K562 (cell line): ENCODE data around the gene P2RX1. TPM values are rescaled to one million over a fixed set of nuclear protein-coding genes. Genes with fewer than 3 reads are reported as not detected.

Experiments used
- BRCA1 ChIP-seq, 2 experiments: fragments of 450-650 bp in 1 of 2; sonication (generic) in 1 of 2; formaldehyde crosslinking in 1 of 2; IDR thresholded peaks; 2 replicates each; pipeline versions ENCODE4 v1.5.0 to v1.6.1; 2017 to 2020; ENCODE audit warnings: mild to moderate bottlenecking in 1 of 2, missing genetic modification reagents in 1 of 2
- BRD9 ChIP-seq: fragments of 450-650 bp; IDR thresholded peaks from 2 replicates; pipeline ENCODE4 v1.6.1; 2018; ENCODE audit warnings: low read depth; ENCODE audit not compliant: partially characterized antibody
- DNMT1 ChIP-seq: fragments of 450-650 bp; IDR thresholded peaks from 2 replicates; pipeline ENCODE4 v1.6.1; 2016; ENCODE audit warnings: antibody characterized with exemption, mild to moderate bottlenecking
- DPF2 ChIP-seq: fragments of 450-650 bp; IDR thresholded peaks from 2 replicates; pipeline ENCODE4 v1.6.1; 2016
- GABPA ChIP-seq: fragments of 200-800 bp; sonication (Bioruptor generic); conservative IDR thresholded peaks from 2 replicates; pipeline ENCODE4 v1.6.1; 2016; ENCODE audit warnings: low read depth, missing genetic modification characterization, missing compliant biosample characterization
- GATAD2A ChIP-seq: fragments of 450-650 bp; IDR thresholded peaks from 2 replicates; pipeline ENCODE4 v1.6.1; 2017
- HCFC1 ChIP-seq: IDR thresholded peaks from 2 replicates; pipeline ENCODE4 v1.6.1; 2012; ENCODE audit warnings: low read depth, low read length, improper control_type of control experiment
- KDM4B ChIP-seq, 2 experiments: fragments of 450-650 bp in 1 of 2; sonication (generic) in 1 of 2; IDR thresholded peaks; 2 replicates each; pipeline ENCODE4 v1.6.1; 2016 to 2017; ENCODE audit warnings: borderline replicate concordance in 2 of 2, antibody characterized with exemption in 1 of 2, low read depth in 1 of 2, mild to moderate bottlenecking in 1 of 2
- MYBL2 ChIP-seq, 2 experiments: fragments of 450-650 bp in 1 of 2; sonication (generic) in 1 of 2; formaldehyde crosslinking in 1 of 2; IDR thresholded peaks; 2 replicates each; pipeline versions ENCODE4 v1.6.1 to v1.8.1; 2017 to 2022; ENCODE audit warnings: borderline replicate concordance in 1 of 2, inconsistent platforms in 1 of 2, low read depth in 1 of 2, mild to moderate bottlenecking in 1 of 2, missing genetic modification reagents in 1 of 2, moderate library complexity in 1 of 2
- NCOA2 ChIP-seq, 2 experiments: fragments of 450-650 bp; IDR thresholded peaks; 2 replicates each; pipeline ENCODE4 v1.6.1; 2018; ENCODE audit warnings: mild to moderate bottlenecking in 2 of 2, moderate library complexity in 1 of 2; ENCODE audit not compliant: partially characterized antibody in 2 of 2
- NCOA6 ChIP-seq: fragments of 450-650 bp; IDR thresholded peaks from 2 replicates; pipeline ENCODE4 v1.6.1; 2017; ENCODE audit warnings: mild to moderate bottlenecking
- NFIC ChIP-seq: fragments of 450-650 bp; IDR thresholded peaks from 2 replicates; pipeline ENCODE4 v1.6.1; 2017; ENCODE audit warnings: mild to moderate bottlenecking, inconsistent platforms
- ZNF134 ChIP-seq: fragments of 250-450 bp; sonication (Bioruptor Pico); conservative IDR thresholded peaks from 2 replicates; pipeline ENCODE4 v1.4.0; 2020
- polyA plus RNA-seq, 8 experiments: library from polyadenylated mRNA; depleted of rRNA in 4 of 8; stranded (reverse) in 5 of 8; unstranded in 3 of 8; fragments of >200 nt; fragmentation: Nextera tagmentation in 2 of 8; fragmentation: Illumina TruSeq in 1 of 8; extraction: Ambion mirVana in 2 of 8; extraction: Trizol in 1 of 8; gene quantifications; 2 replicates each; pipeline versions ENCODE4 v1.2.1 to v1.2.3, GENCODE V29; 2011 to 2014; ENCODE audit warnings: inconsistent platforms in 1 of 8, missing spikeins in 1 of 8
- total RNA-seq, 7 experiments: library from RNA; depleted of rRNA in 6 of 7; stranded (reverse); fragments of >200 nt in 6 of 7; fragmentation: Illumina TruSeq in 2 of 7; extraction: Trizol in 2 of 7; gene quantifications; 2 replicates each; pipeline versions ENCODE4 v1.2.1 to v1.2.3, GENCODE V29; 2011 to 2021; ENCODE audit warnings: low replicate concordance in 1 of 7
- TF ChIP-seq, protein P1 (sequence below): sonication (generic); formaldehyde crosslinking; IDR thresholded peaks from 2 replicates; pipeline ENCODE4 v1.5.0; 2020; ENCODE audit warnings: missing genetic modification reagents
- TF ChIP-seq, protein P2 (sequence below): sonication (generic); formaldehyde crosslinking; IDR thresholded peaks from 2 replicates; pipeline ENCODE4 v1.8.0; 2023; ENCODE audit warnings: mild to moderate bottlenecking, missing genetic modification reagents
- TF ChIP-seq, protein P3 (sequence below), 3 experiments: fragments of 200-800 bp in 1 of 3; fragments of 250-450 bp in 1 of 3; fragments of 450-650 bp in 1 of 3; sonication (Bioruptor Pico) in 1 of 3; sonication (Bioruptor generic) in 1 of 3; formaldehyde crosslinking in 1 of 3; IDR thresholded peaks; 2 replicates each; pipeline versions ENCODE4 v1.6.1 to v1.8.0; 2016 to 2022; ENCODE audit warnings: mild to moderate bottlenecking in 2 of 3, missing genetic modification characterization in 2 of 3, missing compliant biosample characterization in 1 of 3, moderate library complexity in 1 of 3
- TF ChIP-seq, protein P4 (sequence below): fragments of 450-650 bp; IDR thresholded peaks from 2 replicates; pipeline ENCODE4 v1.6.1; 2016; ENCODE audit warnings: missing biosample characterization, missing genetic modification characterization
- TF ChIP-seq, protein P5 (sequence below), 3 experiments: IDR thresholded peaks in 2 of 3; conservative IDR thresholded peaks in 1 of 3; 2 replicates each; pipeline ENCODE4 v1.5.1; 2011 to 2012; ENCODE audit warnings: low read length in 3 of 3, mild to moderate bottlenecking in 3 of 3, control low read depth in 2 of 3, improper control_type of control experiment in 1 of 3, inconsistent platforms in 1 of 3, low read depth in 1 of 3, mixed read lengths in 1 of 3, moderate library complexity in 1 of 3; ENCODE audit not compliant: insufficient read depth in 2 of 3

P2RX1 gene
- total and polyA plus RNA-seq, 9 of the 15 experiments (the other 6 are each of a cell fraction or from before 2014, with no cell fraction given) = 0.27 to 20.3 (median 10.3) TPM

DNA sequence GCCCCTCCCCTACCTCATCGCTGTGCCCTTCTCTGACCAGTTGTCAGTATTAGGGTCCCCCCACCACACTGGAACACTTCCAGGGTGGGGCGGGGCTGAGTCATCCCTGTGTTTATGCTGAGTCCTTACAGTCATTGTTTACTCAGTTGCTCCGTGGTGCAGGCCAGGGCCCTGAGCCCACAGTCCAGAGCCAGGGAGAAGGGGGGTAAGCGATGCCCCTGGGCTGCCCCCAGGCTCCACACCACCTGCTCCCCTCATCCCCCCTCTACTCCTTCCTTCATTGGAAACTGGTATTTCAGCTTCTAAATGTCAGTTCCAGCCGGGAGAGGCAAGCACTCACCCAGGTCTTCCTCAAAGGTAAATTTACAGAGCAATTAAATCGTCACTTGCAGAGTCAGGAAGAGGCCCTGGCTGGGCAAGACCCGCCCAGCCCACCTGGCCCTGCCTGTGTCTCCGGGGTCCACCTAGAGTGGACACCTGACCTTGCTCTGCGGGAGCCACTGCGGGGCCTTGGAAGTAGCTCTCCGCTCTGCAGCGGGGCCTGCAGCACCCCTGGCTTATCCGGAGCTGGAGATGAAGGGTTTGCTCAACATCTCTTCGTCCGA, 43.1 kb upstream of the P2RX1 start (continued):
- TF ChIP-seq, protein P1, sequence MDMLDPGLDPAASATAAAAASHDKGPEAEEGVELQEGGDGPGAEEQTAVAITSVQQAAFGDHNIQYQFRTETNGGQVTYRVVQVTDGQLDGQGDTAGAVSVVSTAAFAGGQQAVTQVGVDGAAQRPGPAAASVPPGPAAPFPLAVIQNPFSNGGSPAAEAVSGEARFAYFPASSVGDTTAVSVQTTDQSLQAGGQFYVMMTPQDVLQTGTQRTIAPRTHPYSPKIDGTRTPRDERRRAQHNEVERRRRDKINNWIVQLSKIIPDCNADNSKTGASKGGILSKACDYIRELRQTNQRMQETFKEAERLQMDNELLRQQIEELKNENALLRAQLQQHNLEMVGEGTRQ = no peak
- TF ChIP-seq, protein P2, sequence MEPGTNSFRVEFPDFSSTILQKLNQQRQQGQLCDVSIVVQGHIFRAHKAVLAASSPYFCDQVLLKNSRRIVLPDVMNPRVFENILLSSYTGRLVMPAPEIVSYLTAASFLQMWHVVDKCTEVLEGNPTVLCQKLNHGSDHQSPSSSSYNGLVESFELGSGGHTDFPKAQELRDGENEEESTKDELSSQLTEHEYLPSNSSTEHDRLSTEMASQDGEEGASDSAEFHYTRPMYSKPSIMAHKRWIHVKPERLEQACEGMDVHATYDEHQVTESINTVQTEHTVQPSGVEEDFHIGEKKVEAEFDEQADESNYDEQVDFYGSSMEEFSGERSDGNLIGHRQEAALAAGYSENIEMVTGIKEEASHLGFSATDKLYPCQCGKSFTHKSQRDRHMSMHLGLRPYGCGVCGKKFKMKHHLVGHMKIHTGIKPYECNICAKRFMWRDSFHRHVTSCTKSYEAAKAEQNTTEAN (CRISPR knock-in tag) = no peak
- TF ChIP-seq NFIC (peak; percentile 65), GABPA (tag) (no peak), DNMT1 (no peak), BRCA1 (IDR thresholded peaks at IDR 0.05) (no peak), BRCA1 (CRISPR knock-in tag; IDR thresholded peaks at IDR 0.05) (no peak), HCFC1 (no peak), ZNF134 (no peak), BRD9 (no peak), KDM4B (IDR thresholded peaks at IDR 0.05; ENCODE audit: borderline replicate concordance in 2 of 2, low read depth in 1 of 2) (no peak), GATAD2A (no peak), NCOA6 (no peak), DPF2 (peak; percentile 69), NCOA2 (IDR thresholded peaks at IDR 0.05; ENCODE audit: partially characterized antibody in 2 of 2) (no peak), MYBL2 (IDR thresholded peaks at IDR 0.05; ENCODE audit: low read depth) (no peak), MYBL2 (CRISPR knock-in tag; IDR thresholded peaks at IDR 0.05; ENCODE audit: borderline replicate concordance) (no peak)
- TF ChIP-seq, protein P3, sequence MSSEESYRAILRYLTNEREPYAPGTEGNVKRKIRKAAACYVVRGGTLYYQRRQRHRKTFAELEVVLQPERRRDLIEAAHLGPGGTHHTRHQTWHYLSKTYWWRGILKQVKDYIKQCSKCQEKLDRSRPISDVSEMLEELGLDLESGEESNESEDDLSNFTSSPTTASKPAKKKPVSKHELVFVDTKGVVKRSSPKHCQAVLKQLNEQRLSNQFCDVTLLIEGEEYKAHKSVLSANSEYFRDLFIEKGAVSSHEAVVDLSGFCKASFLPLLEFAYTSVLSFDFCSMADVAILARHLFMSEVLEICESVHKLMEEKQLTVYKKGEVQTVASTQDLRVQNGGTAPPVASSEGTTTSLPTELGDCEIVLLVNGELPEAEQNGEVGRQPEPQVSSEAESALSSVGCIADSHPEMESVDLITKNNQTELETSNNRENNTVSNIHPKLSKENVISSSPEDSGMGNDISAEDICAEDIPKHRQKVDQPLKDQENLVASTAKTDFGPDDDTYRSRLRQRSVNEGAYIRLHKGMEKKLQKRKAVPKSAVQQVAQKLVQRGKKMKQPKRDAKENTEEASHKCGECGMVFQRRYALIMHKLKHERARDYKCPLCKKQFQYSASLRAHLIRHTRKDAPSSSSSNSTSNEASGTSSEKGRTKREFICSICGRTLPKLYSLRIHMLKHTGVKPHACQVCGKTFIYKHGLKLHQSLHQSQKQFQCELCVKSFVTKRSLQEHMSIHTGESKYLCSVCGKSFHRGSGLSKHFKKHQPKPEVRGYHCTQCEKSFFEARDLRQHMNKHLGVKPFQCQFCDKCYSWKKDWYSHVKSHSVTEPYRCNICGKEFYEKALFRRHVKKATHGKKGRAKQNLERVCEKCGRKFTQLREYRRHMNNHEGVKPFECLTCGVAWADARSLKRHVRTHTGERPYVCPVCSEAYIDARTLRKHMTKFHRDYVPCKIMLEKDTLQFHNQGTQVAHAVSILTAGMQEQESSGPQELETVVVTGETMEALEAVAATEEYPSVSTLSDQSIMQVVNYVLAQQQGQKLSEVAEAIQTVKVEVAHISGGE (CRISPR knock-in tag; IDR thresholded peaks at IDR 0.05) = no peak
- TF ChIP-seq, protein P4, sequence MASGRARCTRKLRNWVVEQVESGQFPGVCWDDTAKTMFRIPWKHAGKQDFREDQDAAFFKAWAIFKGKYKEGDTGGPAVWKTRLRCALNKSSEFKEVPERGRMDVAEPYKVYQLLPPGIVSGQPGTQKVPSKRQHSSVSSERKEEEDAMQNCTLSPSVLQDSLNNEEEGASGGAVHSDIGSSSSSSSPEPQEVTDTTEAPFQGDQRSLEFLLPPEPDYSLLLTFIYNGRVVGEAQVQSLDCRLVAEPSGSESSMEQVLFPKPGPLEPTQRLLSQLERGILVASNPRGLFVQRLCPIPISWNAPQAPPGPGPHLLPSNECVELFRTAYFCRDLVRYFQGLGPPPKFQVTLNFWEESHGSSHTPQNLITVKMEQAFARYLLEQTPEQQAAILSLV (tag) = no peak
- TF ChIP-seq, protein P5, sequence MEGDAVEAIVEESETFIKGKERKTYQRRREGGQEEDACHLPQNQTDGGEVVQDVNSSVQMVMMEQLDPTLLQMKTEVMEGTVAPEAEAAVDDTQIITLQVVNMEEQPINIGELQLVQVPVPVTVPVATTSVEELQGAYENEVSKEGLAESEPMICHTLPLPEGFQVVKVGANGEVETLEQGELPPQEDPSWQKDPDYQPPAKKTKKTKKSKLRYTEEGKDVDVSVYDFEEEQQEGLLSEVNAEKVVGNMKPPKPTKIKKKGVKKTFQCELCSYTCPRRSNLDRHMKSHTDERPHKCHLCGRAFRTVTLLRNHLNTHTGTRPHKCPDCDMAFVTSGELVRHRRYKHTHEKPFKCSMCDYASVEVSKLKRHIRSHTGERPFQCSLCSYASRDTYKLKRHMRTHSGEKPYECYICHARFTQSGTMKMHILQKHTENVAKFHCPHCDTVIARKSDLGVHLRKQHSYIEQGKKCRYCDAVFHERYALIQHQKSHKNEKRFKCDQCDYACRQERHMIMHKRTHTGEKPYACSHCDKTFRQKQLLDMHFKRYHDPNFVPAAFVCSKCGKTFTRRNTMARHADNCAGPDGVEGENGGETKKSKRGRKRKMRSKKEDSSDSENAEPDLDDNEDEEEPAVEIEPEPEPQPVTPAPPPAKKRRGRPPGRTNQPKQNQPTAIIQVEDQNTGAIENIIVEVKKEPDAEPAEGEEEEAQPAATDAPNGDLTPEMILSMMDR (IDR thresholded peaks at IDR 0.05 in 2 of 3, conservative IDR thresholded peaks at IDR 0.05 in 1 of 3; ENCODE audit: insufficient read depth in 2 of 3, low read depth in 1 of 3, low read length in 3 of 3) = no peak
